HTR-8/SVneo (cell line): Measurements from ENCODE around the gene GPR42.

ENCODE experiments used
- DNase-seq: peaks from one replicate; pipeline ENCODE4 v3.0.0; 2011; ENCODE audit warnings: low spot score, mixed read lengths; ENCODE audit not compliant: insufficient read length
- FAIRE-seq: peaks from 2 replicates; lab custom pipeline; 2011; peaks lifted over from hg19 to GRCh38; lab: Jason Lieb, UNC

The GPR42 gene

GRCh38 chr19:35370722-35371121 is at the start of gene GPR42:
Gene GPR42, plus strand, starts transcription at chr19:35371068. Its CDS starts 292 bp downstream, at chr19:35371360.
- FAIRE-seq (no peak), DNase-seq (no peak)

- FAIRE-seq: no peak
- DNase-seq: no peak
These were observed 49.6 kb upstream of the GPR42 start for GRCh38 chr19:35321291-35321690.

- no peak for FAIRE-seq
- DNase-seq: no peak
These were observed 48.9 kb upstream of the GPR42 start for GRCh38 chr19:35322014-35322413.

- no peak for FAIRE-seq
- DNase-seq: no peak
These were observed 43.2 kb upstream of the GPR42 start for GRCh38 chr19:35327642-35328041.

- no peak for DNase-seq
- FAIRE-seq: no peak
These were observed 42.0 kb upstream of the GPR42 start, which contains the start of gene CD22 for GRCh38 chr19:35328851-35329285. Gene CD22, plus strand, starts transcription at chr19:35329187. Its CDS starts 2,854 bp downstream, at chr19:35332041.

- FAIRE-seq: no peak
- DNase-seq: no peak
These were observed 41.5 kb upstream of the GPR42 start for GRCh38 chr19:35329323-35329722.

- FAIRE-seq: no peak
These were observed 40.4 kb upstream of the GPR42 start for GRCh38 chr19:35330475-35330874.

GRCh38 chr19:35331551-35332214 is 39.2 kb upstream of the GPR42 start:
- DNase-seq (no peak), FAIRE-seq (no peak)

More at GRCh38 chr19:35330475-35330874, 40.4 kb upstream of the GPR42 start:
- no peak for DNase-seq

GRCh38 chr19:35332817-35333216 is 38.1 kb upstream of the GPR42 start:
- FAIRE-seq (no peak), DNase-seq (no peak)

- DNase-seq (no peak), FAIRE-seq (no peak)
These were observed 36.6 kb upstream of the GPR42 start for GRCh38 chr19:35334144-35334753.

- DNase-seq: no peak
- no peak for FAIRE-seq
These were observed 34.5 kb upstream of the GPR42 start for GRCh38 chr19:35336166-35336955.

- FAIRE-seq (no peak), DNase-seq (no peak)
These were observed 33.5 kb upstream of the GPR42 start for GRCh38 chr19:35337097-35337983.

- DNase-seq (no peak), FAIRE-seq (no peak)
These were observed 32.9 kb upstream of the GPR42 start for GRCh38 chr19:35337984-35338296.

- DNase-seq (no peak), FAIRE-seq (no peak)
These were observed 30.4 kb upstream of the GPR42 start for GRCh38 chr19:35340431-35340830.

- FAIRE-seq (no peak), DNase-seq (no peak)
These were observed 29.9 kb upstream of the GPR42 start for GRCh38 chr19:35341006-35341405.

- FAIRE-seq: no peak
- DNase-seq: no peak
These were observed 29.2 kb upstream of the GPR42 start for GRCh38 chr19:35341565-35342225.

GRCh38 chr19:35342430-35342829 is 28.4 kb upstream of the GPR42 start:
- no peak for DNase-seq
- no peak for FAIRE-seq

GRCh38 chr19:35344511-35345031 is 26.3 kb upstream of the GPR42 start:
- FAIRE-seq (no peak), DNase-seq (no peak)

GRCh38 chr19:35345671-35346111 is 25.2 kb upstream of the GPR42 start:
- DNase-seq: no peak
- no peak for FAIRE-seq
